Hepatocyte (in vitro differentiated cells): Measurements from ENCODE around the gene CHRNB1.

Experiments used
- EZH2 ChIP-seq: fragments of 200-600 bp; sonication (generic); IDR thresholded peaks from 2 replicates; pipeline ENCODE4 v1.6.1; 2016; ENCODE audit warnings: antibody characterized with exemption, mild to moderate bottlenecking, borderline replicate concordance
- TF ChIP-seq, protein P1 (sequence below): fragments of 200-600 bp; sonication (generic); IDR thresholded peaks from 2 replicates; pipeline ENCODE4 v1.5.1; 2016; ENCODE audit warnings: antibody characterized with exemption, mild to moderate bottlenecking; ENCODE audit not compliant: poor library complexity

- TF ChIP-seq, protein P1, sequence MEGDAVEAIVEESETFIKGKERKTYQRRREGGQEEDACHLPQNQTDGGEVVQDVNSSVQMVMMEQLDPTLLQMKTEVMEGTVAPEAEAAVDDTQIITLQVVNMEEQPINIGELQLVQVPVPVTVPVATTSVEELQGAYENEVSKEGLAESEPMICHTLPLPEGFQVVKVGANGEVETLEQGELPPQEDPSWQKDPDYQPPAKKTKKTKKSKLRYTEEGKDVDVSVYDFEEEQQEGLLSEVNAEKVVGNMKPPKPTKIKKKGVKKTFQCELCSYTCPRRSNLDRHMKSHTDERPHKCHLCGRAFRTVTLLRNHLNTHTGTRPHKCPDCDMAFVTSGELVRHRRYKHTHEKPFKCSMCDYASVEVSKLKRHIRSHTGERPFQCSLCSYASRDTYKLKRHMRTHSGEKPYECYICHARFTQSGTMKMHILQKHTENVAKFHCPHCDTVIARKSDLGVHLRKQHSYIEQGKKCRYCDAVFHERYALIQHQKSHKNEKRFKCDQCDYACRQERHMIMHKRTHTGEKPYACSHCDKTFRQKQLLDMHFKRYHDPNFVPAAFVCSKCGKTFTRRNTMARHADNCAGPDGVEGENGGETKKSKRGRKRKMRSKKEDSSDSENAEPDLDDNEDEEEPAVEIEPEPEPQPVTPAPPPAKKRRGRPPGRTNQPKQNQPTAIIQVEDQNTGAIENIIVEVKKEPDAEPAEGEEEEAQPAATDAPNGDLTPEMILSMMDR, result no peak
- TF ChIP-seq EZH2, result no peak
Measured at GRCh38 chr17:7476951-7477350, 32.1 kb downstream of the CHRNB1 start.
